ENCODE measurements around the gene INTS14. TPM values are rescaled to one million over a fixed set of nuclear protein-coding genes. Genes with fewer than 3 reads are reported as not detected.
A peak's percentile ranks its signal among the peaks of the same experiment; 100 is the strongest.

INTS14 gene
- total RNA-seq, 6 experiments from 2014 or later = 15.3 to 19.8 (median 17.4) TPM

DNA sequence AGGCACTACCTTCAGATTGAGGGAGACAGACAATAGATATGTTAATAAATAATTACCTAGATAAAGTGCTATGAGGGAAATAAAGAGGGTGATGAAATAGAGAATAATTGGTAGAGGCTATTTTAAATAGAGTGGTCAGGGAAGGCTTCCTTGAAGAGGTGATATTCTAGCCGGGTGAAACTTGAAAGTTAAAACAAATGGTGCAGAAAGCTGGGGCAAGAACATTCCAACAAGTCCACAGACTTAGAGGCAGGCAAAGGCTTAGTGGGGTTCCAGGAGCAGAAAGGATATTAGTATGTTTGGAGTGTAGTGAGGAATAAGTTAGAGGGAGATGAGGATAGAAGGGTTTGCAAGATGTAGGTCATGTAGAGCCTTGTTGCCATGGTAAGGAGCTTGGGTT lies 70.6 kb downstream of the INTS14 start:
- no peaks in the 10 kb centered on the region for H3K9me3 ChIP-seq
- no peak for DNase-seq
- H3K36me3 ChIP-seq = no peaks in the 10 kb centered on the region
- TF ChIP-seq POLR2A (IDR thresholded peaks at IDR 0.05) = no peak
- TF ChIP-seq, protein P1, sequence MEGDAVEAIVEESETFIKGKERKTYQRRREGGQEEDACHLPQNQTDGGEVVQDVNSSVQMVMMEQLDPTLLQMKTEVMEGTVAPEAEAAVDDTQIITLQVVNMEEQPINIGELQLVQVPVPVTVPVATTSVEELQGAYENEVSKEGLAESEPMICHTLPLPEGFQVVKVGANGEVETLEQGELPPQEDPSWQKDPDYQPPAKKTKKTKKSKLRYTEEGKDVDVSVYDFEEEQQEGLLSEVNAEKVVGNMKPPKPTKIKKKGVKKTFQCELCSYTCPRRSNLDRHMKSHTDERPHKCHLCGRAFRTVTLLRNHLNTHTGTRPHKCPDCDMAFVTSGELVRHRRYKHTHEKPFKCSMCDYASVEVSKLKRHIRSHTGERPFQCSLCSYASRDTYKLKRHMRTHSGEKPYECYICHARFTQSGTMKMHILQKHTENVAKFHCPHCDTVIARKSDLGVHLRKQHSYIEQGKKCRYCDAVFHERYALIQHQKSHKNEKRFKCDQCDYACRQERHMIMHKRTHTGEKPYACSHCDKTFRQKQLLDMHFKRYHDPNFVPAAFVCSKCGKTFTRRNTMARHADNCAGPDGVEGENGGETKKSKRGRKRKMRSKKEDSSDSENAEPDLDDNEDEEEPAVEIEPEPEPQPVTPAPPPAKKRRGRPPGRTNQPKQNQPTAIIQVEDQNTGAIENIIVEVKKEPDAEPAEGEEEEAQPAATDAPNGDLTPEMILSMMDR (IDR thresholded peaks at IDR 0.05) = no peak
- no peak for ATAC-seq
- no peak overlapping the region for H3K4me3 ChIP-seq
- no peak overlapping the region for H3K27ac ChIP-seq
- intact Hi-C loops (cut with DNase I) = no loop called here
- H3K4me1 ChIP-seq = no peaks in the 10 kb centered on the region
- no peaks in the 10 kb centered on the region for H3K27me3 ChIP-seq
- WGBS (ENCODE audit: insufficient coverage, low coverage, low lambda C conversion rate, missing lambda C conversion rate) = 80% methylated on average over 1 of the region's 1 CpG

DNA sequence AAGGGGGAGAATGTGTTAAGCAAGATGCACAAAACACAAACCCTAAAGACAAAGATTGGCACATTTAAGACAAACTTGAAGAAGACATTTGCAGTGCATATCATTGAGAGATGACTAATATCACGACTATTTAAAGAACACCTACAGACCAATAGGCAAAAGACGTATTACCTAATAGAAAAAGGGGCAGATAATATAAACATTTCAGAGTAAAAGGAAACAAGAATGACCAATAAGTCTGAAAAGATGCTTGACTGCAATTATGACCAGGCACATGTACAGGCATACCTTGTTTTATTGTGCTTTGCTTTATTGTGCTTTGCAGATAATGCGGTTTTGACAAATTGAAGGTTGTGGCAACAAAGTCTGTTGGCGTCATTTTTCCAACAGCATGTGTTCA lies 75.7 kb downstream of the INTS14 start:
- Histone ChIP-seq H3K9me3 (no peaks in the 10 kb centered on the region), H3K4me1 (peaks cover 0 to 24% (median 10%) of the 10 kb centered on the region in 4 donors), H3K36me3 (no peaks in the 10 kb centered on the region), H3K4me3 (no peak overlapping the region), H3K27me3 (no peaks in the 10 kb centered on the region), H3K27ac (no peak overlapping the region)
- TF ChIP-seq, protein P1 (IDR thresholded peaks at IDR 0.05) = no peak
- TF ChIP-seq POLR2A (IDR thresholded peaks at IDR 0.05) = no peak
- intact Hi-C loops (cut with DNase I) = no loop called here
- no peak for ATAC-seq
- DNase-seq = no peak
- WGBS (ENCODE audit: insufficient coverage, low coverage, low lambda C conversion rate, missing lambda C conversion rate) = 84% methylated on average over 4 of the region's 4 CpGs

DNA sequence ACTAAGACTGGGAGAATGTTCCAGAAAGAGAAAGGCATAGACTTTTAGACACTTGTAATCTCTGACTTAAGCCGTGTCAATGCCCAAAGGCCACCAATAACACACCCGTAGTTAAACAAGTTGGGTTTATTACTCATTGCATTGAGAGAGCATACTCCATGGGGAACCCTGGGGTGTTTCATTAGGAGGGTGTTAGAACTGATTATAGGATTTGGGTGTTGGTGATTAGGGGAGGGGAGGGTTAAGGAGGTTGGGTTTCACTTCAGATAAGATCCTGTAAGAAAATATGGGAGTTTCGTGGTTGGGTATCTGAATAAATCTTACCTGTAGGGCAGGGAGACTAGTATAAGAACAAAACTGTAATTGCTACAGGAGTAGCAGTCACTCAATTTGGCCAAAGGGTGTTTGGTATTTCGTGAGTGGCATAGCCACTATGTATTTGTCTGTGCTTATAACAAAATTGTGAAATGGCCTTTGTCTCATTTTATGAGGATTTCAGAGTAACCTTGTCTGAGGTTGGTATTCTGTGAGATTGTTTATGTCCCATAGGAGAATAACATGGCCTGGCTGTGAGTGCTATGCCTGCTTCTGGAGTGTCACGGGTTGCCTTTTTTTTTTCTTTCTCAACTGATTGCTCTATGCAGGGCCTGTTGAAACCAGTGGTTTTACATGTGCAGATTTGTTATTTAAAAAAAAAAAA lies 77.7 kb downstream of the INTS14 start:
- ATAC-seq = peak in 1 of 4 donors; percentile 1

DNA sequence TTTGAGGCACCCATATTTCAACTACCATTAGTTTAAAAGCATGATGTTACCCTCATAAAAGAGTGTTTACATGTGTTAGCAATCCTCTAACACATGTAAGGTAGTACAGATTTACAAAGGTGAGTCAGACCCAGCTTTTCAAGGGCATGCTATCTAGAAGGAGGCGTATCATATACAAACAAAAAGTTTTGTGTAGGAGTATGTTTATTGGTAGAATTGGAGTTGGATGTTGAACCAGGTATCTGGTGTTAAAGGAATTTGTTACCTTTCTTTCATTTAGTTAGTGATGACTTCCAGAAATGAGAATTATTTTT lies 78.2 kb downstream of the INTS14 start:
- DNase-seq = no peak
- Histone ChIP-seq H3K9me3 (no peaks in the 10 kb centered on the region), H3K36me3 (no peaks in the 10 kb centered on the region), H3K4me3 (no peak overlapping the region), H3K27me3 (no peaks in the 10 kb centered on the region), H3K27ac (peak overlapping the region in 1 of 3 donors; percentile 72), H3K4me1 (peaks cover 0 to 24% (median 10%) of the 10 kb centered on the region in 4 donors)
- WGBS (ENCODE audit: insufficient coverage, low coverage, low lambda C conversion rate, missing lambda C conversion rate) = 5% methylated on average over 1 of the region's 1 CpG
- intact Hi-C loops (cut with DNase I) = no loop called here
- no peak for TF ChIP-seq POLR2A (IDR thresholded peaks at IDR 0.05)
- TF ChIP-seq, protein P1 (IDR thresholded peaks at IDR 0.05) = no peak
- ATAC-seq = peak in 1 of 4 donors; percentile 57

More for the DNA sequence above, 77.7 kb downstream of the INTS14 start:
- Histone ChIP-seq H3K4me3 (no peak overlapping the region), H3K9me3 (no peaks in the 10 kb centered on the region), H3K27ac (peak overlapping the region in 1 of 3 donors; percentile 23), H3K36me3 (no peaks in the 10 kb centered on the region), H3K27me3 (no peaks in the 10 kb centered on the region), H3K4me1 (peaks cover 0 to 24% (median 10%) of the 10 kb centered on the region in 4 donors)
- TF ChIP-seq, protein P1 (IDR thresholded peaks at IDR 0.05) = no peak
- TF ChIP-seq POLR2A (IDR thresholded peaks at IDR 0.05) = no peak
- 66% methylated on average over 5 of the region's 5 CpGs for WGBS (ENCODE audit: insufficient coverage, low coverage, low lambda C conversion rate, missing lambda C conversion rate)
- DNase-seq = no peak
- intact Hi-C loops (cut with DNase I) = no loop called here
